HK-2 (cell line): ENCODE data around the gene PRRX2.
"Not testable (repeated sequence)": the region's sequence is repeated elsewhere in the genome, so short reads cannot be mapped to it uniquely, and the experiment has no call there.

Experiments
- DNase-seq: peaks from one replicate; pipeline ENCODE4 v3.0.0-alpha.2; 2018; ENCODE audit not compliant: unreplicated experiment

Gene PRRX2

DNA sequence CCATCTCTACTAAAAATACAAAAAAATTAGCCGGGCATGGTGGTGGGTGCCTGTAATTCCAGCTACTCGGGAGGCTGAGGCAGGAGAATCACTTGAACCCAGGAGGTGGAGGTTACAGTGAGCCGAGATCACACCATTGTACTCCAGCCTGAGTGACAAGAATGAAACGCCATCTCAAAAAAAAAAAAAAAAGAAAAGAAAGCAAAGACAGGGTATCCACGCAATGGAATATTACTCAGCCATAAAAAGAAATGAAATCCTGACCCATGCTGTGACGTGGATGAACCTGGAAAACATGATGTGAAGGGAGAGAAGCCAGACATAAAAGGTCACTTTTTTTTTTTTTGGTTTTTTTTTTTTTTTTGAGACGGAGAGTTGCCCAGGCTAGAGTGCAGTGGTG, 95.3 kb downstream of the PRRX2 start:
- not testable (repeated sequence) for DNase-seq

DNA sequence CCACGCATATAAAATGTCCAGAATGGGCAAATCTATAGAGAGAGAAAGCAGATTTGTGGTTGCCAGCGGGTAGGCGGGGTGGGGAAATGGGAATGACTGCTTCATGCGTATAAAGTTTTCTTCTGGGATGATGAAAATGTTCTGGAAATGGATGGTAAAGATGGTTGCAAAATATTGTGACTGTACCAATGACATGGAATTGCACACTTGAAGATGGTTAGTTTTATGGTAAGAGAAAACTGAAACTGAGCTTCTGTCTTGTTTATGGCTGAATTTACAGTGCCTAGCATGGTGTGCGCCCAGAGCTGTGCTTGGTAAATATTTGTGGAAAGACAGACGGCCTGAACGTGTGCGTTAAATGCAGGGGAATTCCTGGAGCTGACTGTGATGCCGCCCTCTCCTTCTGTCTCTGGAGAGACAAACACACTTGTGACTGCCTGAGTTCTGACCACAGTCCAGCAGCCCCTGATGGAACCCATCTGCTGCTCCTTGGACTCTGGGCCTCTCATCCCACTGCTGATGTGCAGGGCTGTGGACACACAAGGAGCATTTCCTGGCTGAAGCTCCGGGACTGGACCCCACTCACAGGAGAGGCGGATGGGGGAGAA, 96.0 kb downstream of the PRRX2 start:
- no peak for DNase-seq

DNA sequence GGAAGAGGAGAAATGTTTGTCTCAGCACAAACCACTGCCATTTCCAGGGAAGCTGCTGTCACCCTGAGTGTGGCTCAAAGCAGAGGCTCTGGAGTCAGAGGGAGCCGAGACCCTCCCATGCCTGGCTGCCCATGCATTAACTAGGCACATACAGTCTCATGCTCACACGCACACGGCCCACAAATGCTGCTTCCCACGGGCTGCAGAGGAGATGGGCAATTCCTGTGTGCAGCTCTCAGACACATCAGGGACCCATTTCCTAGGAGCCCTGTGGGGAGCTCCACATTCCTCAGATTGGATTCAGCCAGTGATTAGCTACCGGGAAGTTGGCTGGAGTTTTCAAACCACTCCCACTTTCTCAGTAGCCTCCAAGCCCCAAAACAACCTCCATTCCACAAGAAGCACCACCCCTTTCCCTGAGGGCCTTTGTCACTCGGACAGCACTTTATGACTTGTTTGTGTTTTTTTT, 96.5 kb downstream of the PRRX2 start:
- DNase-seq = peak; percentile 55

DNA sequence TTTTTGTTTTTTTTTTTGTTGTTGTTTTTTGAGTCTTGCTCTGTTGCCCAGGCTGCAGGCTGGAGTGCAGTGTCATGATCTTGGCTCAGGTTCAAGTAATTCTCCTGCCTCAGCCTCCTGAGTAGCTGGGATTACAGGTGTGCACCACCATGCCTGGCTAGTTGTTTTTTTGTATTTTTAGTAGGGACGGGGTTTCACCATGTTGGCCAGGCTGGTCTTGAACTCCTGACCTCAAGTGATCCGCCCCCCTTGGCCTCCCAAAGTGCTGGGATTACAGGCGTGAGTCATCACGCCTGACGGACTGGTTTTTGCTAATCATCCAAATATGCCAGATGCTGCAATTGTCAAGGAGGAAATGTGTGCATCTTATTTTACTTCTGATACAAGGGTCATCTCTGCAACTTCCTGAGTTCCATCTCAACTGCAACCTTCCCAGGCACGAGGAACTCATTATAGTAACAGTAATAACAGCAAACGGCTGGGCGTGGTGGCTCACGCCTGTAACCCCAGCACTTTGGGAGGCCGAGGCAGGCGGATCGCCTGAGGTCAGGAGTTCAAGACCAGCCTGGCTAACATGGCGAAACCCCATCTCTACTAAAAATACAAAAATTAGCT, 97.0 kb downstream of the PRRX2 start:
- DNase-seq = peak; percentile 42

DNA sequence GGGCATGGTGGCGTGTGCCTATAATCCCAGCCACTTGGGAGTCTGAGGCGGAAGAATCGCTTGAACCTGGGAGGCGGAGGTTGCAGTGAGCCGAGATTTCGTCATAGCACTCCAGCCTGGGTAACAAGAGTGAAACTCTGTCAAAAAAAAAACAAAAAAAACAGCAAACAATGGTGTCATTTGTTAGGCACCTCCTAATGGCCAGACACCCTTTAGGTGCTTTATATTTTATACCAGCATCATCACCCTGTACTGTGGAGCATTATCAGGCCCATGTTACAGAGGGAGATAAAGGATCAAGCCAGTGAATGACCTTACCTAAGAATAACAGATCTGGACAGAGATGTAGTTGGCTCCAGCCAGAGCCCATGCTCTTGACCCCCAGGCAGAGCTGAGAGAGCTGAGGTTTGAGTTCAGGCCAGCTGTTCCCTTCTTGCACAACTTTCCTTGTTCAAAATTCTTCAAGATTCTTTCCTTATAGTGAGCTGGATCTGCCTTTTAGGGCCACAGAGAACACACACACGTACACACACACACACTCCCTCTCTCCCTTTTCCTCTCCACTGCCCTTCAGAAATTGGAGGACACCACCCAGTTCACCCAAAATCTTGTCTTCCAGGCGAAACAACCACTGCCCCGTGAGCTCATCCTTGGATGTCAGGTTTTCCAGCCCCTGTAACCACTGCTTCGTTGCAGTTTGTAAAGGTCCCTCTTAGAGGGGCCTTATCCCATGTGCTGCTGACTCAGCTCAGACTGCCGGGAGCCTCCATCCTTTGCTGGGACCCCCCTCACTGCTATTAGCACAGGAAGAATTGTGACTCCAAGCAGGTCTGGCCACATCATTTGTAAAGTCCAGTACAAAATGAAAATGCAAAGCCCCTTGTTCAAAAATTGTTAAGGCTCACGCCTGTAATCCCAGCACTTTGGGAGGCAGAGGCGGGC, 97.8 kb downstream of the PRRX2 start:
- no peak for DNase-seq

DNA sequence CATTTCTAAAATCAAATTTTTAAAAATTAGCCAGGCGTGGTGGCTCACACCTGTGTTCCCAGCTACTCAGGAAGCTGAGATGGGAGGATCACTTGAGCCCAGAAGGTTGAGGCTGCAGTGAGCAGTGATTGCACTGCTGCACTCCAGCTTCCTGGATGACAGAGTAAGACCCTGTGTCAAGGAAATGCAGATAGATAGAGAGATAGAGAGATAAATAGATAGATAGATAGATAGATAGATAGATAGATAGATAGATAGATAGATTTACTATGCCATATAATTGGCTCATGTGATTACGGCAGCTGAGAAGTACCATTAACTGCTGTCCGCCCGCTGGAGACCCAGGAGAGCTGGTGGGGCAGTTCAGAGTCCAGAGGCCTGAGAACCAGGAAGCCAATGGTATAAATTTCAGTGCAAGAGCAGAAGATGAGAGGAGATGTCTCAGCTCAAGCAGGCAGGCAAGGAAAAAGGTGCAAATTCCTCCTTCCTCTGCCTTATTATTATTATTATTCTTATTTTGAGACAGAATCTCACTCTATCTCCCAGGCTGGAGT, 100.4 kb downstream of the PRRX2 start:
- no peak for DNase-seq

DNA sequence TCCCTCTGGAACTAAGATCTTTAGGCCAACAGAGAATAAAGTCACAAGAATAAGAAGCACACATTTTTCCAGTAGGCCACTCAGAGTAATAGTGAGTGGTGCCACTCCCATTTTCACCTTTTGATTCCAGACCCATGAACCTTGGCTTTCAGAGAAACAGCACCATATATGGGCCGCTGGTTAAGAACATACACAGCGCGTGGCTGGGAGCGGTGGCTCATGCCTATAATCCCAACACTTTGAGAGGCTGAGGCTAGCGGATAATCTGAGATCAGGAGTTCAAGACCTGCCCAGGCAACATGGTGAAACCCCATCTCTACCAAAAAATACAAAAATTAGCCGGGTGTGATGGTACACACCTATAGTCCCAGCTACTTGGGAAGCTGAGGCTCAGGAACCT, 103.0 kb downstream of the PRRX2 start:
- no peak for DNase-seq

DNA sequence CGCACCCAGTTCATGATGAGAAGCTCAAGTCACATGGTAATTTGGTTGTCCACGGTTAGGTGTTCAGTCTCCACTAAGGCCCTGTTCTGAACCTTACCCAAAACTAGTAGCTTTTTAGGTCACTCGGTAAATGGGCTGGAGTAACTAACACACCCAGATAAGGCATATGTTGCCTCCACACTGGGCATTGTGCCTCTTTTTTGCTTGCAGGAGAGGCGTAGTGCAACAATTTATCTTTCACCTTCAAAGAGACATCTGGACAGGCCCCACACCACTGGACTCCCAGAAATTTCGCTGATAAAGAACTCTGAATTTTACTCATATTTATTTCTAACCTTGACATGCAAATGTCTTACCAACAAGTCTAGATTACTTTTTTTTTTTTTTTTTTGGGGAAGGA, 104.2 kb downstream of the PRRX2 start:
- no peak for DNase-seq

DNA sequence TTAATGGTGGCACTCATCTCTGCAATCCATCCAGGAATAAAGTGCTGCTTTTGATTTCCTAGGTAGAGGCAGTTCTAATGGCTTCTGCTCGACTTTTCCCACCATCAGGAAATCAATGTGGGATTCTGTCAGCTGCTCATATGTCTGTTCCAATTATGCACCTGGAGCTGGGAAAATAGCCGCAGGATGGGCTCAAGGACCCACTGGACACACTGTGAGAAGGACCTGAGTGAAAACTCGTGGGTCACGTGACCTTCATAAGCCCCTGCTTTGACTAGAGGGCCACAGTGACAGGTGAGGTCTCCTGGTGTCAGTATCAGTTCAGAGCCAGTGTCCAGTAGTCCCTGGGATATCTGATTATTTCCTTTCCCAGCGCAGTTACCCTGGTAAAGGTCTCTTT, 105.3 kb downstream of the PRRX2 start:
- no peak for DNase-seq
